HEK293T (cell line): ENCODE measurements around the gene NHLRC3.

ENCODE experiments used
- CTCF ChIA-PET: fragments of 350-600 bp; formaldehyde crosslinking; extraction: SDS; loops from one replicate; lab custom pipeline; 2021; ENCODE audit warnings: antibody characterized with exemption, inconsistent platforms; lab: Yijun Ruan, JAX
- POLR2A ChIA-PET: fragments of 350-600 bp; formaldehyde crosslinking; extraction: SDS; loops from one replicate; lab custom pipeline; 2020; ENCODE audit warnings: antibody characterized with exemption, inconsistent platforms; lab: Yijun Ruan, JAX
- DNase-seq: peaks from one replicate; pipeline ENCODE4 v3.0.0; 2012; ENCODE audit warnings: mixed read lengths; ENCODE audit errors: extremely low spot score
- ARNT ChIP-seq: fragments of 450-650 bp; IDR thresholded peaks from 2 replicates; pipeline ENCODE4 v1.6.1; 2017; ENCODE audit warnings: mild to moderate bottlenecking
- BHLHE40 ChIP-seq: fragments of 450-650 bp; IDR thresholded peaks from 2 replicates; pipeline ENCODE4 v1.6.1; 2016; ENCODE audit warnings: mild to moderate bottlenecking, moderate library complexity, borderline replicate concordance
- CTBP1 ChIP-seq: fragments of 450-650 bp; IDR thresholded peaks from 2 replicates; pipeline ENCODE4 v1.6.1; 2016; ENCODE audit warnings: borderline replicate concordance
- ELF4 ChIP-seq: fragments of 450-650 bp; IDR thresholded peaks from 2 replicates; pipeline ENCODE4 v1.6.1; 2017; ENCODE audit warnings: antibody characterized with exemption
- FOXA1 ChIP-seq: fragments of 450-650 bp; IDR thresholded peaks from 2 replicates; pipeline ENCODE4 v1.6.1; 2016; ENCODE audit warnings: mild to moderate bottlenecking
- FOXK2 ChIP-seq: fragments of 450-650 bp; IDR thresholded peaks from 2 replicates; pipeline ENCODE4 v1.6.1; 2016; ENCODE audit warnings: mild to moderate bottlenecking
- FOXM1 ChIP-seq: fragments of 450-650 bp; IDR thresholded peaks from 2 replicates; pipeline ENCODE4 v1.6.1; 2017; ENCODE audit warnings: mild to moderate bottlenecking, borderline replicate concordance
- HDGF ChIP-seq: fragments of 450-650 bp; IDR thresholded peaks from 2 replicates; pipeline ENCODE4 v1.6.1; 2017; ENCODE audit warnings: antibody characterized with exemption, borderline replicate concordance
- L3MBTL2 ChIP-seq: fragments of 450-650 bp; conservative IDR thresholded peaks from 2 replicates; pipeline ENCODE4 v1.6.1; 2016; ENCODE audit warnings: mild to moderate bottlenecking
- LEF1 ChIP-seq: fragments of 450-650 bp; IDR thresholded peaks from 2 replicates; pipeline ENCODE4 v1.6.1; 2017; ENCODE audit warnings: mild to moderate bottlenecking, borderline replicate concordance
- NFRKB ChIP-seq: fragments of 450-650 bp; IDR thresholded peaks from 2 replicates; pipeline ENCODE4 v1.6.1; 2016; ENCODE audit warnings: mild to moderate bottlenecking, moderate library complexity
- PKNOX1 ChIP-seq: fragments of 450-650 bp; IDR thresholded peaks from 2 replicates; pipeline ENCODE4 v1.6.1; 2016
- SP1 ChIP-seq: fragments of 450-650 bp; IDR thresholded peaks from 2 replicates; pipeline ENCODE4 v1.6.1; 2017
- SUZ12 ChIP-seq: fragments of 450-650 bp; IDR thresholded peaks from 2 replicates; pipeline ENCODE4 v1.6.1; 2016; ENCODE audit warnings: mild to moderate bottlenecking
- TARDBP ChIP-seq: fragments of 450-650 bp; IDR thresholded peaks from 2 replicates; pipeline ENCODE4 v1.6.1; 2016
- ZNF384 ChIP-seq: fragments of 450-650 bp; IDR thresholded peaks from 2 replicates; pipeline ENCODE4 v1.6.1; 2016

NHLRC3 gene

GRCh38 chr13:39013462-39013861 is 24.8 kb upstream of the NHLRC3 start:
- DNase-seq: no peak
- no peak for TF ChIP-seq PKNOX1
- CTCF ChIA-PET: no interaction called here
- POLR2A ChIA-PET: no interaction called here

DNA sequence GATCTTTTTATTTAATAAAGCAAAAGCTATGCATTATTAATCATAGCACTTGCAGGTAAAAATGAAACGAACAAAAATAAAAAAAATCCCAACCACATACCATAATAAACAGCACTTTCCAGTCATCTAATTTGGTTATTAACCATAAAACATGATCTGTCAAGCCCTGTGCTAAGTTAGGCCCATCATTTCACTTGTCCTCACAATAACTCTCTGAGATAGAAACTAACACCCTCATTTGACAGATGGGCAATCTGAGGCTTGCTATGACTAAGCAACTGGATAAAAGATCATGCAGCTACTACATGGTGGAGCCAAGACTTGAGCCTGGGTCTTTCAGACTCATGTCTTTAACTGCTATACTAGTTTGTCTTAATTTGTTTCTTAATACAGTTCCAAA is 22.2 kb upstream of the NHLRC3 start:
- TF ChIP-seq NFRKB (no peak), HDGF (no peak), ELF4 (no peak), TARDBP (no peak), ZNF384 (no peak), BHLHE40 (no peak), L3MBTL2 (no peak)
- POLR2A ChIA-PET: no interaction called here
- DNase-seq: no peak
- CTCF ChIA-PET: no interaction called here

GRCh38 chr13:39016787-39017186 is 21.5 kb upstream of the NHLRC3 start:
- TF ChIP-seq ZNF384 (no peak), SUZ12 (no peak)
- DNase-seq: peak; percentile 43
- POLR2A ChIA-PET: no interaction called here
- CTCF ChIA-PET: no interaction called here

DNA sequence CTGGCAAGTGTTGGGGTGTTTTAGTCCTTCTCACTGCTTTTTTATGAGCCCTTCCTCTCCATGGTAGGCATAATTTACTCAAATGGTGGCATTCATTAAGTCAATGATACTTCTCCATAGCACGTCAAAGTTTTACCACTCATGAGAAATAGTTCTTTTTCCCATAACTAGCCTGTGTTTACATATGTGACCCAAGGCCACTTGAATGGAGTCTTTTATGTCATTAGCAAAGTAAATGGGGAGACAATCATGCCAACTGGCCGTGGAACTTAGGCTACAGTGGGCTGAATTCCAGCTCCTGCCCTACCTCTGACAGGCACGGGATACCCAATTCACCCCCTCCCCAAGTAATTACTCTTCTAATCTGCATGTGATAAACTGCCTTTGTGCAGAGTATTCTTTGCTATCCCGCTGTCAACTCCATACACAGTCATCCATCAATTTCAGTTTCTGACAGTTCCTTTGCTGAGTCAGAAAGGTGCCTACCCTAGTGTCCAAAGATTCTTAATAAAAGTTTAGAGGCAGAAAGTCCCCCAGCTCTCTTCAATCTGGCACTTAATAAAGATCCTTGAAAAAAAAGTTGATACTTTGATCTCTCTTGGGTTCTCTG is 17.3 kb upstream of the NHLRC3 start:
- POLR2A ChIA-PET: no interaction called here
- no peak for TF ChIP-seq ELF4
- 0 out of 2 replicates have a peak, but pooled peaks have one; percentile 22 for TF ChIP-seq PKNOX1
- no peak for TF ChIP-seq ARNT
- CTCF ChIA-PET: no interaction called here
- DNase-seq: no peak

DNA sequence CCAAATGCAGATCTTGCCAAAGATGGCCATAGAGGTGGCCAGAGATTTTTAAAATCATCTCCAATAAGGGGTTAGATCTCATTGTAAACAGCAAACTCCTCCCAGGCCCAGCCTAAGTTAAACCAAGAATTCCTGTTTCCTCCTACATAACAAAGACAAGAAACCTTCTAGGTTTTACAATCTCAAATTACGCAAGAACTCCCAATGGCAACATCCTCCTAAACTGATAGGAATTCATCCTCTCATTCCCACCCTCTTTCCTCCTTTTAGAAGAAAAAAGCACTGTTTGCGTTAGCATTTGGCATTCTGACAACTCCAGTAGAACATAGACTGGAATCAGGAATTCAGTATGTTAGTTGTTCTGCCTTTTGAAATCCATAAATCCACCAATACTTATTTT is 14.9 kb upstream of the NHLRC3 start:
- TF ChIP-seq SP1 (no peak), HDGF (no peak), ELF4 (no peak), CTBP1 (no peak), ARNT (no peak), L3MBTL2 (no peak), LEF1 (no peak), TARDBP (no peak), SUZ12 (no peak), NFRKB (no peak), FOXM1 (no peak), ZNF384 (no peak), PKNOX1 (no peak)
- POLR2A ChIA-PET: no interaction called here
- CTCF ChIA-PET: no interaction called here
- no peak for DNase-seq

GRCh38 chr13:39023761-39024160 is 14.5 kb upstream of the NHLRC3 start:
- POLR2A ChIA-PET: no interaction called here
- no peak for DNase-seq
- no peak for TF ChIP-seq CTBP1
- TF ChIP-seq L3MBTL2: no peak
- no peak for TF ChIP-seq FOXA1
- no peak for TF ChIP-seq FOXK2
- no peak for TF ChIP-seq PKNOX1
- TF ChIP-seq FOXM1: no peak
- TF ChIP-seq ARNT: no peak
- TF ChIP-seq TARDBP: no peak
- CTCF ChIA-PET: no interaction called here

DNA sequence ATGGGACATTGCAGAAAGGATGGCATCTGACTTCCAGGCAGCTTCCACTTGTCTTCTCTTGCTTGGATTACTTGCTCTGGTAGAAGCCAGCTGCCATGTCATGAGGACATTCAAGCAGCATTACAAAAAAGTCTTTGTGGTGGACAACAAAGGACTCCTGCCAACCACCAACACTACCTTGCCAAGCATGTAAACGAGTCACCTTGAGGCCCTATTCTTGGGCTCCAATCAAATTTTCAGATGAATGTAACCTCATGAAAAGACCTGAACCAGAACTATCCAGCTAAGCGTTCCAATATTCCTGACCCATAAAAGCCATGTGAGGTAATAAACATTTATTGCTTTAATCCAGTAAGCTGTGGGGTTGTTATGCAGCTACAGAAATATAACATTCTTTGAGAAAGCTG is 12.8 kb upstream of the NHLRC3 start:
- TF ChIP-seq SP1 (no peak), SUZ12 (no peak), FOXM1 (no peak), BHLHE40 (no peak), ELF4 (no peak), FOXA1 (no peak), PKNOX1 (no peak), L3MBTL2 (no peak), ZNF384 (no peak), NFRKB (no peak), ARNT (no peak), LEF1 (no peak), FOXK2 (no peak)
- ChIA-PET POLR2A (no interaction called here), CTCF (no interaction called here)
- no peak for DNase-seq
